KOPT-K1 (cell line): ENCODE results near the gene LRPAP1.

Experiments used
- H3K27ac ChIP-seq: fragments of 200-600 bp; sonication (generic); 2 replicates; pipeline ENCODE4 v1.5.1; 2016; ENCODE audit warnings: antibody characterized with exemption, mild to moderate bottlenecking, low read depth, low read length; ENCODE audit not compliant: poor library complexity, severe bottlenecking
- H3K36me3 ChIP-seq: fragments of 200-600 bp; sonication (generic); 2 replicates; pipeline ENCODE4 v1.5.1; 2017; ENCODE audit warnings: antibody characterized with exemption, mild to moderate bottlenecking, low read length, moderate library complexity; ENCODE audit not compliant: insufficient read depth
- H3K9me3 ChIP-seq: fragments of 200-600 bp; sonication (generic); 2 replicates; pipeline ENCODE4 v1.5.1; 2017; ENCODE audit warnings: antibody characterized with exemption, low read length, mild to moderate bottlenecking; ENCODE audit not compliant: insufficient read depth, poor library complexity, severe bottlenecking

Gene LRPAP1

DNA sequence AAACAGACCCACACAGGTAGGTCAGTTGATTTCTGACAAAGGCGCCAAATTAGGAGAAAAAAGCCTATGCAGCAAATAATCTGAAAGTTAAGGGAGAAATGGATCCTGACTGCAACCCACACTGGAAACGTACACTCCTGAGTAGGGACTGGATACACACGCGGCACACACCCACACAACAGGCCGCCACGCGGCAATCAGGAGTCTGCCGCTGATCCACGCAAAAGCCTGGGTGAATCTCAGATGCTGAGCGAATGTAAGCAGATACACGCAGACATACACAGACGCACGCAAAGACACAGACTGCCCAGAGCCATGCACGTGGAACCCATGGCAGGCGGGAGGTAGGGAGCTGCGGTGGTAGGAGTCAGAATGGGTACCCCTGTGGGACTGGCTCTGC lies 21.7 kb downstream of the LRPAP1 start:
- Histone ChIP-seq H3K9me3 (no peaks in the 10 kb centered on the region), H3K36me3 (peaks cover 96% of the 10 kb centered on the region), H3K27ac (no peak overlapping the region)

DNA sequence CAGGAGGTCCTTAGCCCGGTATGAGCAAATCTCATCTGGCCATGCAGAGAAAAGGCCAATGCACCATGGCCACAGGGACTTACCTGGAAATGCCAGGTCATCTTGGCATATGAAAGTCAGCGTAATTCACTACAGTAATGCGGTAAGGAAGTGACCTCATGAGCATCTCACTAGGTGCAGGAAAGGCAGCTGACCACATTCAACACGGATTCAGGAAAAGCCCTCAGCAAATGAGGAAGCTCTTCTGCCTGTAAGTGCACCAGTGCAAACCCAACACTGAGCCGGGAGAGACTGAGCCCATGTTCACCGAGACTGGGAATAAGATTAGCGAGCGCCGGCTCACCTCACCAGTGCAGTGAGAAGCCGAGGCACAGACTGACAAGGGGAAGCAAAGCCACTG lies 23.7 kb downstream of the LRPAP1 start:
- H3K27ac ChIP-seq = no peak overlapping the region
- H3K9me3 ChIP-seq = no peaks in the 10 kb centered on the region
- peaks cover 92% of the 10 kb centered on the region for H3K36me3 ChIP-seq

DNA sequence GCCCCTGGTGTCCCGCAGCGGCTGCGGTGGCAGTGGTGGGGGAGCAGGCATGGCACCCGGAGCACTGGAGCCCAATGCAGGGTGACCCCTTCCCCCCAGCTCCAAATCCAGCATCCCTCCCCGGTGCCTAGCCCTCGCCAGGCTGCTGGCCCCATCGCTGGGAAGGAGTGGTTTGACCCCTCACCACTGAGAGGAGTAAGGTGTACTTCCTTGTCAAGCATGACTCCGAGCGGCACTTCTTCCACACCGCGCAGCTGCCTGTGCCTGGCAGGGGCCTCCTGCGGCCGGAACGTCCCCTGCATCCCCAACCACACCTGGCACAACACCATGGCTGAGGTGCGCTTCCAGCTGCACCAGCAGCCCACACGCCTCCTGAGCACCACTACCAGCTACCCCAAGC lies 27.0 kb downstream of the LRPAP1 start:
- Histone ChIP-seq H3K36me3 (peaks cover 73% of the 10 kb centered on the region), H3K27ac (no peak overlapping the region), H3K9me3 (no peaks in the 10 kb centered on the region)

DNA sequence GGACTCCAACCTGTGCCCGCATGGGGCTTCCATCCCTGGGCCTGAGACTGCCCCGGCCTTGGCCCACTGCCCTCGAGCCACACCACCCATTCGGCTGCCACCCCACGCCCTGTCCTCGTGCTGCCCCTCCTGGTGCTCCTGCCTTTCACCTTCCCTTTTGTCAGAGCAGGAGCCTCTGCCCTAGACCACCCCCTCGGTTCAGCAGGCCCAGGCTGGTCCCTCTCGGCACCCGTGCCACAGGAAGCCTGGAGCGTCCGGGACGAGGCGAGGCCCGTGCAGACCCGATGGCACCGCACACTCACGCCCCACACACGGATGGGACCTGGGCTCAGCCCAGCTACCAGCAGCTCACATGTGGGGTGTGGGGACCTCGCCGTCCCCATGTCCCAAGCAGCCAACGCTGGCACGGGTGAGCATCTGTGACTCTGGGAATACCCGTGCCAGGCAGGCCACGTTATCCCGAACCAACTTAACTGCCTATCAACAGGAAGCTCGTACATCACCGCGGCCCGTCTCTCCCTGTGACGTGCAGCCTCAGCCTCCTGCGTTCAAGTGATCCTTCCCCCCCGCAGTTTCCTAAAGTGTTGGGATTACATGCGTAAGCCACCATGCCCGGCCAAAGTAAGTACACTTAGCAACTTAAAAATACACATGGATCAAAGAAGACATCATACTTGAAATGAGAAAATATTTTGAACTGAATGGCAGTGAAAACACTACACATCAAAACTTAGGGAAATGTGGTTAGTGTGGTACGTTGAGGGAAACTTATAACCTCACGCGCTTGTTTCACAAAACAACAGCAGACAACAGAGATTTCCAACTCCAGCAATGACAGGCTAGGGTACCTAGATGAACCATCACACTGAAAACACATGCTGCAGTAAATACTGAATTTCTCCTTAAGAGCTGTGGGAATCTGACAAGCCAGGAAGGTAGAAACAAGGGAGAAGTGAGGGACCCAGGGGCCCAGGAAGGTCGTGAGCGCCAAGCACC lies 29.0 kb downstream of the LRPAP1 start:
- H3K27ac ChIP-seq = no peak overlapping the region
- H3K36me3 ChIP-seq = peaks cover 55% of the 10 kb centered on the region

DNA sequence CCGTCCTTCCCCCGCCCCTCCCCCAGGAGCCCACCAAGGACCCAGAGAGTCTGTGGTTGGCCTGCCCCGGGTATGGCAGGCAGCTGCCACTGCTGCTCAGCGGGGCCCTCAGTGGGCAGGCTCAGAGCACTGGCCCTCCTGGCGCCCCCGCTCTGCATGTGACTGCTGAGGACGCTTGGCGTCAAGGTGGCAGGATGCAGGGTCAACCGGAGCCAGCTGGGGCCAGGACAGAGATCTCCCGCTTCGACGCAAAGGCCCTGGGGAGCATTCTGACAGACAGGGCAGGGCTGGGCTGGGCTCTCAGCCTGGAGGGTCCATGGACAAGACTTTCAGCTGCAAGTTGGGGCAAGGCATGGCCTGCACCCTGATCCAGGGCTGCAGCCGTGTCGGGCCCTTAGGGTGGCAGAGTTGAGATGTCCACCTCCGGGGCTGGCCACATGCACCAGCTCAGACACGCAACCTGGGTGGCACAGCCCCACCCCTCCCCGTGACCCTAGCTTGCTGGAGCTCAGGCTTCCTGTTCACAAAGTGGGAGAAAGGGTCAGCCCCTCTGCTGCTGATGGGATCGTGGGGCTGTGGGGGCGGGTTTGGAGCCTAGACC lies 30.3 kb downstream of the LRPAP1 start:
- H3K36me3 ChIP-seq = peaks cover 42% of the 10 kb centered on the region
- no peaks in the 10 kb centered on the region for H3K9me3 ChIP-seq
- no peak overlapping the region for H3K27ac ChIP-seq

More for the DNA sequence above, 29.0 kb downstream of the LRPAP1 start:
- no peaks in the 10 kb centered on the region for H3K9me3 ChIP-seq

DNA sequence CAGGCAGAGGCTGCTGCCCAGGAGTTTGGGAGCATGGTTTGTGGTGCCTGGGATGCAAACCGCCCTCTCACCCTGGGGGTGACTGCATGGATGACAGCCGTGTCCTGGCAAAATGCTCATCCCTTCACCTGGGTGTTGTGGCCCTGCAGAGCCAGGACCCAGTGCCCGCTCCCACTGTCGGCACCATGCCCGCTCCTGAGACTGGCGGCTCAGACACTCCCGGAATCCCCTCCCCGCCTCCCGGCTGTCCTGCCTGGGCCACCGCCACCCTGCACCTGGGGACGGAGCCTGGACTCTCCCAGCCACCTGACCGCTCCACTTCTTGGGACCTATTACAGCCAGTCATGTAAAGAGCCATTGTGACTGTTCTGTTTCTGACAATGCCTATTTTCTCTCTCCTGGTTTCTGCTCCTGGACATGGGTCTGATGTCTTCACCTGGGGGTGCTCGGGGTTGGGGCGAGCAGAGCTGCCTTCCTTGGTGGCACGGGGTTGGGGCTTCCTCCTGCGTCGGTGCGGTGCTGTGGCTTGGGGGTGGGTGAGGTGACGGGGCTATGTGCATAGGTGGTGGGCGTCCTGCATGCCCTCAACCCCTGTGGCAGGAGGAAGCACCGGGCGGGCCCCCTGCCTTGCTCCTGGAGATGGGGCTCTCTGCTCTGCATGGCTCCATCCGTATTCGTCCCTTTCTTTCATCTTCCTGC lies 30.9 kb downstream of the LRPAP1 start:
- Histone ChIP-seq H3K9me3 (no peaks in the 10 kb centered on the region), H3K36me3 (peaks cover 36% of the 10 kb centered on the region), H3K27ac (no peak overlapping the region)

DNA sequence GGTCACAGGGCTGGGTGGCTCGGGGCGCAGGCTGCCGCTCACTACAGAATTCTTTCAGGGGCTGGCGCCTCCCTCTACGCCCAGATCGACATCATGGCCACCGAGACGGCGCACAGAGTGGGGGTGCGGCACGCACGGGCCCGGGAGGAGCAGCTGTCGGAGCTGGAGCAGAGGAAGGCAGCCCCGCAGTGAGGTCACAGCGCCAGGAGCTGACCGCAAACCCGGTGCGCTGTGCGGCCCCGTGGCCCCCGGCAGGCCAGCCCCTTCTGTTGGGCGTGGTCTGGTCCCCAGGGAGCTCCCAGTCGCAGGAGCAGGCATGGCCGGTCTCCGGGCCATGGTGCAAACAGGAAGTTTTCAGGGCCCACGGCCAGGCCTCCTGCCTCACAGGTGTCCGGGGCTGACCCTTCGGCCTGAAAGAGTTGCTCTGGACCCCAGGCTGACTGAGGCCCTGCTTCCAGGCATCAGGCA lies 31.6 kb downstream of the LRPAP1 start:
- no peak overlapping the region for H3K27ac ChIP-seq
- H3K36me3 ChIP-seq = peaks cover 30% of the 10 kb centered on the region
- no peaks in the 10 kb centered on the region for H3K9me3 ChIP-seq

DNA sequence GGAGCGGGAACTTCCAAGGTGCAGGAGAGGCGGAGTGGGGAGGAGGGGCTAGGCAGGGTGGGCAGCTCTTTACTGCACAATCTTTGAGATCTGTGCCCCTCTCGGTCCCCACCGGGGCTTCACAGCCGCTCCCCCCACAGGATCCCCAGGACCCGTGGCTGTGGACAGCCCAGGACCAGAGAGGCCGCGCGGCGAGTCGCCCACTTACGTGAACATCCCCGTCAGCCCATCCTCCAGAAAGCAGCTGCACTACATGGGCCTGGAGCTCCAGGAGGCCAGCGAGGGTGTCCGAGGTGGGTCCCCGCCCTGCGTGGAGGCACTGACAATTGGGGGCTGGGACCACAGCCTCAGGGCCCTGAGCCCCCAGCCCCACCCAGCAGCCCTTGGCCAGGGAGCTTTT lies 32.1 kb downstream of the LRPAP1 start:
- H3K9me3 ChIP-seq = no peaks in the 10 kb centered on the region
- no peak overlapping the region for H3K27ac ChIP-seq
- peaks cover 25% of the 10 kb centered on the region; the same call in 1 of the 2 replicates for H3K36me3 ChIP-seq

DNA sequence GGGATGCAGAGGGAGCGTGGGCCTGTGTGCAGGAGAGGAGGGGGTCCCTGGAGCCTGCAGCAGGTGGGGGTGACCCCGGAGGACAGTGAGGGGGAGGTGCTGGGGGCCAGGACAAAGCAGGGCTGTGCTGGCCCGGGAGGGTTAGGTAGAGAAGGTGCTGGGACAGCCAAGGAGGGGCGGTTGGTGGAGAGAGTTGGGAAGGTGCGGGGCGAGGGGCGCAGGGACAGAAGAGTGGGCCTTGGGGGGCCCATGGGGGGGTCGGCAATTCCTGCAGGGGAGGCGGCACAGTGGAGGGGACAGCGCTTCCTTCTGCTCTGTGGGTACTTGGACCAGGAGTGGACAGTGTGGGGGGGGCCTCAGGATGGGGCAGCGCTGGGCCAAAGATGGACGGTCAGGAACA lies 32.5 kb downstream of the LRPAP1 start:
- Histone ChIP-seq H3K27ac (no peak overlapping the region), H3K36me3 (peaks cover 21% of the 10 kb centered on the region; the same call in 1 of the 2 replicates), H3K9me3 (no peaks in the 10 kb centered on the region)

DNA sequence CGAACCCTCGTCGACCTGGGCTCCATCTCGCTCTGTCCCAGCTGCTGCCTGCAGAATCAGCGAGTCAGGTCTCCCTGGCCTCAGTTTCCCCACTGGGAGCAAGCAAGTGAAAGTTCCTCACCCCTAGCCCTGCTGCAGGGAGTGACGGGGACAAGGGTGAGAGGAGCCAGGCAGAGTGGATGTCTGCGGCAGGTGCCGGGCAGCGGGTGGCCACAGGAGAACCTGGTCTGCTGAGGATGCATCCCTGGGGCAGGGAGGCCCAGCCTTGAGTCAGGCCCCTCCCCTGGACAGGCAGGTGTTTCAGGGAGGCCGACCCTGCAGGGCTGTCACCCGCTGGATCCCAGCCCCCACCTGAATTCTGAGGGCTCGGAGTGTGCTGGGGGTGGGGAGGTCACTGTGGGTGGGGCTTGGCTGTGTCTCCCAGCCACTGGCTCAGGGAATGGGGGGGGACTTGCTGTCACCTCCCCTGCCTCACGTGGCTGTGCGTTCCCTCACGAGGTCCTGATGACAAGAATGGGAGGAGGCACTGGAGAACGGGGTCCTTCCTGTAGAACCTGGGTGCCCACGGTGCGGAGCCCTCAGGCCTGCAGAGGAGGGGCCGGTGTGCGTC lies 33.2 kb downstream of the LRPAP1 start:
- no peak overlapping the region for H3K27ac ChIP-seq
- peaks cover 19% of the 10 kb centered on the region; the same call in 1 of the 2 replicates for H3K36me3 ChIP-seq
- H3K9me3 ChIP-seq = no peaks in the 10 kb centered on the region

DNA sequence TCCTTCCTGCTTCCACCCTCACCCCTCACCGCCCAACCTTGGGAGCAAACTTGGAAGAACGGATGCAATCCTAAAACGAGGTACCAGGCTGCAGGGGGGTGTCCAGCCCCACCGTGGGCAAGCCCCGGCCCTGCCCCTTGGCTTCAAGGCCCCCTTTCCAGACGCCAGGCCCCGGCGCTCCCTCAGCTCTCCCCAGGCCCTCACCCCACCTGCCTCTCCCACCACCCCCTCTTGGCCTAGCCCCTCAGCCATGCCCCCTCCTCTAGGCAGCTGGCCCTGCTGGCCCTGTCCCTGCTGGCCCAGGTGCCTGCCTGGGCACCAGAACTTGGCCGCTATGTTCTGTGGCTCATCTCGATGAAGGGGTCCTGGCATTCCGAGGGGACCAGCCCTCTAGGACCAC lies 33.8 kb downstream of the LRPAP1 start:
- no peak overlapping the region for H3K27ac ChIP-seq
- H3K9me3 ChIP-seq = no peaks in the 10 kb centered on the region
- peaks cover 13% of the 10 kb centered on the region; the same call in 1 of the 2 replicates for H3K36me3 ChIP-seq

DNA sequence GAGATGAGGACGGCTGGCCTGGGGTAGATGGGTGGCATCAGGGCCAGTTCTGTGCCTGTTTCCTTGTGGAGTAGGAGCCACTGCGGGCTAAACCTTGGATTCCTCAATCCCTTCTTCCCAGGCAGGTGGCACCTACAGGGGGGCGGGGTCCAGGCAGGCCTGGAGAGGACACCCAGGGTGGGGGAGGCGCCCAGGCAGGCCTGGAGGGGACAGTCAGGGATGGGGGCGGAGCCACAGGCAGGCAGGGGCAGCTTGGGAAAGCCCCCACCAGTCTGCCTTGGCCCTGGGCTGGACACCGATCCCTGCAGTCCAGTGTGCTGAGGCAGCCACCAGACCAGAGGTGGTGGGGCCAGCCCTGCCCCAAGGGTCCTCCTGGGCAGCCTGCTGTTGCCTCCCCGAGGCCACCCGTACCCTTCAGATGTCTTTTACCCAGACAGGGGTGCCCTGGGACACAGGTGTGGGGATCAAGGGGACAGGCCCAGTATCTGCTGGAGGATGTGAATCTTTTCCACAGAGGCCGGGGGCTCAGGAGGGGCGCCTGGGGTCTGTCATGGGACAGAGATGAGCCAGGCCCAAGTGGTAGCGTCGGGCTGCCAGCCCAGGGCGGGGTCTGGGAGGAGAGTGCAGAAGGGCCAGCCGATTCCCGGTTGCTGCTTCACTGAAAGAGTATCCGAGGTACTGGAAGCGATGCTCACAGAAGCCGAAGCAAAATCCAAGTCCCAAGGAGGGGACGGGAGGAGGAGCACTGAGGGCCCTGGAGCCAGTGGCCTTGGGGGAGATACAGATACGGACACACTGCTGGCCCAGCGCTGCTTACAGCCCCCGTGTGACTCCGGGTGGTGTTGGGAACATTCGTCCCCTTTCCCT lies 34.5 kb downstream of the LRPAP1 start:
- Histone ChIP-seq H3K27ac (no peak overlapping the region), H3K9me3 (no peaks in the 10 kb centered on the region), H3K36me3 (peaks cover 6% of the 10 kb centered on the region; the same call in 1 of the 2 replicates)

DNA sequence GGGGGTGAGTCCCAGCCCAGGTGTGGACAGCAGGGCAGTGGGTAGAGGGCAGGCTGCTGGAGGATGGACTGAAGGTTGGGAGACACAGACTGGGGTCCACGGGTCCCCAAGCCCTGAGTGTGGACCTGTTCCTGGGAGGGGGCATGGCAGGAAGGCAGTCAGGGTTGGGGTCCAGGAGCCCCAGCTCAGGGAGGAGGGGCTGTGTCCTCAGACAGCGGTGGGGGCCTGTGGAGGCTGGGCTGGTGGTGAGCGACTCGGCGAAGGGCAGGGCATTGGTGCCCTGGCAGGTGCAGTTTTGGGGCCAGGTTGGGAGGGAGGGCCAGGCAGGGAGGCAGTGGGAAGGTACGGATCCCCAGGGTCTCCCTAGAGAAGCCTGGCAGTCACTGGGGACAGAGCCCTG lies 35.1 kb downstream of the LRPAP1 start:
- no peaks in the 10 kb centered on the region for H3K9me3 ChIP-seq
- no peaks in the 10 kb centered on the region; the same call in 1 of the 2 replicates for H3K36me3 ChIP-seq
- H3K27ac ChIP-seq = no peak overlapping the region

DNA sequence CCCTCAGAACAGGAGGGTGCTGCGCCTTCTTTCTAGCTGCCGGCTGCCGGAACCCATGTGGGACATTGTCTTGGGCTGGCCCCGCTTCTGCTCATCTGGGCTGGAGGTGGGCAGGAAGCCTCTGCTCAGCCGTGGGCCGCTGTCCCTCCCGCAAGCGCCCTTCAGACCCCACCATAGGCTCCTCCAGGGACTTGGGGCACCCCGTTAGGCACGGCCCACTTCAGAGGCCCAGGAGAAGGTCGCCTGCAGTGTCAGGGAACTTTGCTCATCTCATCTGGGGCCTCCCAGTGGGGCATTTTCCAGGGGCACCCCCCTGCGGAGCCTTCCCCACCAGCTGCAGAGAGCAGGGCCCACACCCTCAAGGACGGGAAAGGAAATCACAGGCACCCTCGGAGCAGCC lies 36.2 kb downstream of the LRPAP1 start:
- H3K27ac ChIP-seq = no peak overlapping the region
- H3K9me3 ChIP-seq = no peaks in the 10 kb centered on the region
- no peaks in the 10 kb centered on the region; the same call in 1 of the 2 replicates for H3K36me3 ChIP-seq
